NCI-H2171 treated with DMSO at 0.1 percent for 48 hours (cell line): ENCODE measurements around the gene ABCD1.
"Not testable (repeated sequence)": the region's sequence is repeated elsewhere in the genome, so short reads cannot be mapped to it uniquely, and the experiment has no call there.

Experiments
- DNase-seq: peaks from one replicate; lab custom pipeline; 2025; lab: John Stamatoyannopoulos, UW

ABCD1 gene

DNA sequence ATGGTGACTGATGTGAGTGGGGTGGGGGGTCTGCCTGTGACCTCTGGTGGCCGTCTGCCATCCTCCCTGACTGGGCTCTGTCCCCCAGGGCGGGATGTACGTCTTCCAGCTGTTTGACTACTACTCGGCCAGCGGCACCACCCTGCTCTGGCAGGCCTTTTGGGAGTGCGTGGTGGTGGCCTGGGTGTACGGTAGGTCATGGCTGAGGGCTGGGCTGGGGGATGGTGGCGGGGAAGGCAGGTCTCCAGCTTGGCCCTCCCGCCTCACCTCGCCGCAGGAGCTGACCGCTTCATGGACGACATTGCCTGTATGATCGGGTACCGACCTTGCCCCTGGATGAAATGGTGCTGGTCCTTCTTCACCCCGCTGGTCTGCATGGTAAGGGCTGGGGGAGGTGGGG is 30.4 kb upstream of the ABCD1 start:
- DNase-seq, result not testable (repeated sequence)

DNA sequence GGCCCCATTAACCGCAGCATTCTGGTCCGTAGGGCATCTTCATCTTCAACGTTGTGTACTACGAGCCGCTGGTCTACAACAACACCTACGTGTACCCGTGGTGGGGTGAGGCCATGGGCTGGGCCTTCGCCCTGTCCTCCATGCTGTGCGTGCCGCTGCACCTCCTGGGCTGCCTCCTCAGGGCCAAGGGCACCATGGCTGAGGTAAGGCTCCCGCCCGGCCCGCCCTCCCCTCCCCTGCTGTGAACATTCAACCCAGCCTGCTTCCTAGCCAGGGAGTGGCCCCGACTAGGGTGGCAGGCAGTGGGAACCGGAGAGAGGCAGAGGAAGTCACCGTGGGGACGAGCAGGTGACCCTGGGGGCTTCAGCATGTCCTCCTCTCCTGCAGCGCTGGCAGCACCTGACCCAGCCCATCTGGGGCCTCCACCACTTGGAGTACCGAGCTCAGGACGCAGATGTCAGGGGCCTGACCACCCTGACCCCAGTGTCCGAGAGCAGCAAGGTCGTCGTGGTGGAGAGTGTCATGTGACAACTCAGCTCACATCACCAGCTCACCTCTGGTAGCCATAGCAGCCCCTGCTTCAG is 29.9 kb upstream of the ABCD1 start:
- DNase-seq, result no peak

DNA sequence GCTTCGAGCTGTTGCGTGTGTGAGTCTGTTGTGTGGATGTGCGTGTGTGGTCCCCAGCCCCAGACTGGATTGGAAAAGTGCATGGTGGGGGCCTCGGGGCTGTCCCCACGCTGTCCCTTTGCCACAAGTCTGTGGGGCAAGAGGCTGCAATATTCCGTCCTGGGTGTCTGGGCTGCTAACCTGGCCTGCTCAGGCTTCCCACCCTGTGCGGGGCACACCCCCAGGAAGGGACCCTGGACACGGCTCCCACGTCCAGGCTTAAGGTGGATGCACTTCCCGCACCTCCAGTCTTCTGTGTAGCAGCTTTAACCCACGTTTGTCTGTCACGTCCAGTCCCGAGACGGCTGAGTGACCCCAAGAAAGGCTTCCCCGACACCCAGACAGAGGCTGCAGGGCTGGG is 28.6 kb upstream of the ABCD1 start:
- no peak for DNase-seq

DNA sequence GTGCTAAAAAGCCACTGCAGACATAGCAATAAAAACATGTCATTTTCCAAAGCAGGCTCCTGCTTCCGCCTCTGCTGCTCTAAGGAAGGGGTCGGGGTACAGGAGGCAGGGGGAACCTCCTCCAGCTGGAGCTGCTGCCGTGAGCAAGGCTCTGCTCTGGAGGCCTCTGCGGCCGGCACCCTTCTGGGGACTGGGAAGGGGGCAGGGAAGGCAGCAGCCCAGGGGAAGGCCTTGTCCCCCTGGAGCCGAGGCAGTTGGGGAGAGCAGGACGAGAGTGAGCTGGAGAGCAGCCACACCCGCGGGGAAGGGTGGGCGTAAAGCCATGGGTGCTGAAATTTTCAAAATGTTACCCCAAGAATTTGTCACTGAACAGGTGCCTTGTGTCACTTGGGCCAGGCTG is 28.1 kb upstream of the ABCD1 start:
- DNase-seq, result not testable (repeated sequence)

DNA sequence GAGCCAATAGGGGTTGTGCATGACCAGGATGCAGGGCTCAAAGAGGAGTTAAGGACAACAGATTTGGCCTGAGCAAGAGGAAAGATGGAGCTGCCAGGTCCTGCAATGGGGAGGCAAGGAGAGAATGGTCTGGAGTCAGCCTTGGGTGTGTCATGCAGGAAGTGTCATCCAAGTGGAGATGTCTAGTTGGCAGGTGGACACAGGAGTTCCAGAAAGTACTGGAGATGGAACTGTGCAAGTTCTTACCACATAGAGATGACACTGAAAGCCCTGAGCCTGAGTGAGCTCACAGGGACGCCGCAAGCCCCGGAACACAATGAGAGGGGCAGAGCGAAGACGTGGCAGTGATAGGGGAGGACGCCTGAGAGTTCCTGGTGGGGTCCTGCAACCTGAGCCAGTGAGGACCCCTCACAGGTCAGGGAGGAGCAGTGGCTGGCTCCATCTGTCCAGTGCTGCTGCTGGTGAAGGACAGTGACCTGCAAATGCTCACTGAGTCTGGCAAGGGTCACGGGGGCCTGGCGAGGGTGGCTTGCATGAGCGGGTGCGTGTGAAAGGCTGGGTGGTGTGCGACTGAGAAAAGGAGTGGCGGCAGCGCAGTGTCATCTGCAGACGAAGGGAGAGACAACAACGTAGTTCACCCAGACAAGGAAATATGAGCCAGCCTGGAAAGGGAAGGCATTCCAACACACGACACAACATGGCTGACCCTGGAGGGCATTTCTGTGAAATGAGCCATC is 27.5 kb upstream of the ABCD1 start:
- not testable (repeated sequence) for DNase-seq

DNA sequence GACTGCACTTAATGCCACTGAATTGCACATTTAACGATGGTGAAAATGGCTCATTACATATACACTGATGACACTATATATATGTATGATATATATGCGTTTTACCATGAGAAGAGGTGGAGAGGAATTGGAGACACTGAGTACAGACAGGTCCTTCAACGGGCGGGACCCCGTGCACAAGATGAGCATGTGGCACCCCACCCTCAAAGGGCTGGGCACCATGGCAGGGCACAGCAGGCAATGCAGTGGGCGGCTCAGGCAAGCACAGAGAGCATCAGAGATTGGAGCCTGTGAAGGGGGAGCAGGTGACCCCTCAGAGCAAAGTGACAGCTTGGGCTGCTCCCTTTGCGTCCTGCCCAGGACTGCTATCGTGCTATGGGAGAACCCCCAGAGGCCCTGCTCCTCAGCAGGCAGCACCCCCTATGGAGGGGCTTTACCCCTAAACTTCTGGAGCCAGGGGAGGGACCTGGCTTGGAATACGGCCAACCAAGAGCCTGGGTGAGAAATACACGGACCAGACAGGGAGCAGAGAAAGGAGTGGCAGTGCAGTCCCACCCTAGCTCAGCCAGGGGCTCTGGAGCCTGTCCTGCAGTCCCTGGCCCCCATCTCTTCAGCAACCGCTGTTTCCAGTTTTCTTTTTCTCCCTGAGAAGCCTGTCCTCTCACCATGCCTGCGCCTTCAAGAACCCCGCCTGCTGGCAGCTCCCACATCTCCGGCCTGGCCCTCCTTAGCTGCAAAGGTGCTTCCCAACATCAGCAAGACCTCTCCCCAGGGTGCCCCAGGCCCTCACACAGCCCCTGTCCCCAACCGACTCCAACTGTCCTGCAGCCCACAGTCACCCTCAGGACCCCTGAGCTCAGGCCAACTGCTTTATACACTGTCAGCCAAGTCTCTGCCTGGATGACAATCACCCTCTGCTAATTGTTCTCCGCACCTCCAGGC is 26.5 kb upstream of the ABCD1 start:
- no peak for DNase-seq

DNA sequence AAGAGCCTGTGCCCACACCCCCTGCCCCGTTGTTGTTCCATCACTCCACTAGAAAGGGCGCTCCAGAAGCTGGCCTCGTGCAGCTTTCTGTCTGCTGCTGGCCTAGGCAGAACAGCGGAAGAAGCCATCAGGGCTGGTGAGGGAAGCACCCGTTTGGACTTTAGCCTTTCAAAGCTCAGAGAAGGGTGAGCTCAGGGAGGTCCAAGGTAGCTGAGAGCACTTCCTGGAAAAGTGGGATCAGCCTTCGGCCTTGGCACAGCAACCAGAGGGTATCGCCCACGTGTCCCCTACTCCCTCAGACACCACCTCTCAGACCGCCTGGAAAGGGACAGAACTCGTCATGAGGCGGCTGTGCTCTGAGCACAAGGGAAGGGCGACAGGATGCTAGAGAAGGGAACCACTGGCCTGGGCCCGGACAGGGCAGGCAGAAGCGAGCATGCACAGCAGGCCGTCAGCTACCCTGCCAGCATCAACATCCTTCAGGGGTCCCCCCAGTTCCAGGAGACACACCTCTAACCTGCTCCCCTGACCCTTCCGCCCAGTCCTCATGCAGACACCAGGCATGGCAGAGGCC is 25.4 kb upstream of the ABCD1 start:
- not testable (repeated sequence) for DNase-seq

DNA sequence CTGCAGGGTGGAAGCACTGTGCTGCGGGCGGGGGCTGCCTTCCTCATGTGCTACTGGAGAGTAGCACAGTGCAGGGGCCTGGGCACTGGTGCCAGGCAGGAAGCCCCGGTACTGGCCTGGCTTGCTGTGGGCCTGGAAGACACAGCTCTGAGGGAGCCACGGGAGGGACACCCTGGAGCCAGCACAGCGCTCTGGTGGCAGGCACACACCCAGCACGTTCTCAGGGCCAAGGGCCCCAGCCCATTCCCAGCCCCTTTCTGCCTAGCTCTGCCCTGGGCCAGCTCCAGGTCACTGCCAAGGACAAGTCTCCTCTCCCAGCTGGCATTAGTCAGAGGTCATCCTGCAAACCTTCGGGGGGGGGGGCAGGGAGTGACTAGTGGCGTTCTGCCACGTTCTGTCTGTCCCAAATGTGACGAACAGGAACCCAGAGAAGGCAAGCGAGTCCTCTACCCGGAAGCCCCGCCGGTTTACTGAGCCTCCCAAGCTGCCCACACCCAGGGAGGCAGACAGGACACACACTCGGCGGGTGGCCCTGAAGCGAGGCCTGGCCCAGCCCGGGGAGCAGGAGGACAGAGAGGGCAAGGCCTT is 24.8 kb upstream of the ABCD1 start:
- DNase-seq, result not testable (repeated sequence)

DNA sequence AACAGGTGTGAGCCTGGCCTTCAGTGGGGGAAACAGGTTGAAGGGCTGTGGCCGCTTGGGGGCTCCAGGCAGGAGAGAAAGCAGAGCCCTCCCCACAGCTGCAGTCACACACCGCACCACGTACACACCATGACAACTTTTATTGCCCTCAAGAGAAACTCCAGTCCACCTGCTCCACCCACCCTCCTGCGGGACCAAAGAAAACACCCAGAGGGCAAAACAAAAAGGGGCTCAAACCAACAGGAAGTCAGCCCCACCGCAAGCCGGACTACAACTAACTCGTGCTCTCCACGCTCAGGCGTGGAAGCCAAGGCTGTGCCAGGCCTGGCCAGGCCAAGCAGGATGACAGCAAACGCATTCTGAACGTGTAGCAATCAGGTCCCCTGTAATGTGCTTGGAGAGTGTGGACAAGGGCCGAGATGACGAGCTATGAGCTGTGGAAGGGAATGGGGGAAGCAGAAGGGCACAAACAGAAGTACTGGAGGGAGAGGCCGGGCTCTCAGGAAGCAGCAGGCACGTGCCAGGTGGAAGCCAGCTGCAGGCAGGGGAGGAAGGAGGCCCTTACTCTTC is 24.2 kb upstream of the ABCD1 start:
- no peak for DNase-seq

DNA sequence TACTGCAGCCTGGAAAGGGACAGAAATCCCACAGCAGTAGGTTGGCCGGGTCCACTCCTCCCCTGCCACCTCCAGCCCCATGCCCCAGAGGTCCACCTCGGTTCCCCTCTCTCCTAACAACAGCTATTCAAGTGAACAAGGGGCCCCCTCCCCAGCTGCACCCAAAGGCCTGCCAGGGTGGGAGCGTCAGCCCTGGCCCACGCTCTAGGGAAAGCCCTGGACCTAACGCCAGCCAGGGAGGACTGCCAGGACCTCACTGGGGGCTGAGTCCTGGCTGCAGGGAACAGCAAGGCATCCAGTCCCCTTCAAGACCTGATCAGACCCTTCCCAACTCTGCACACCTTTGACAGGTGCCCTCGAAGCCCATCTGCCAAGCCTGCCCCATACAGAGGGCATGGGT is 23.7 kb upstream of the ABCD1 start:
- DNase-seq, result no peak

DNA sequence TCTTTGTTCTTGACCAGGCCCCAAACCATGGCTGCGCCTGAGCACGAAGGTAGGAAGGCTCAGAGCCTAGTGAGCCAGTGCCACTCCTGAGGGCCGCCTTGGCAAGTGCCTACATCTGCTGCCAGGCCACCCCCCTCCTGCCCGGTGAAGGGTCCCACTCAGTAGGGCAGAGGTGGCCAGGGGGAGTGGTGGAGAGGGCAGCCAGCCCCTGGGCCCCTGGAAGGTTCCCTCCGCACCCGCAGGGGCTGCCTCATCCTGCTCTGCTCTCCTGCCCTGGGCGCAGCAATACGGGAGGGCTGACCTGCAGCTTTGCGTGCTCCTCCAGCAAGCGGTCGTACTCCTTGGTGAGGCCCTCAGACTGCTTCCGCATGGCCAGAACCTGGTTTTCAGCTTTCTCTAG is 22.9 kb upstream of the ABCD1 start:
- DNase-seq, result no peak

DNA sequence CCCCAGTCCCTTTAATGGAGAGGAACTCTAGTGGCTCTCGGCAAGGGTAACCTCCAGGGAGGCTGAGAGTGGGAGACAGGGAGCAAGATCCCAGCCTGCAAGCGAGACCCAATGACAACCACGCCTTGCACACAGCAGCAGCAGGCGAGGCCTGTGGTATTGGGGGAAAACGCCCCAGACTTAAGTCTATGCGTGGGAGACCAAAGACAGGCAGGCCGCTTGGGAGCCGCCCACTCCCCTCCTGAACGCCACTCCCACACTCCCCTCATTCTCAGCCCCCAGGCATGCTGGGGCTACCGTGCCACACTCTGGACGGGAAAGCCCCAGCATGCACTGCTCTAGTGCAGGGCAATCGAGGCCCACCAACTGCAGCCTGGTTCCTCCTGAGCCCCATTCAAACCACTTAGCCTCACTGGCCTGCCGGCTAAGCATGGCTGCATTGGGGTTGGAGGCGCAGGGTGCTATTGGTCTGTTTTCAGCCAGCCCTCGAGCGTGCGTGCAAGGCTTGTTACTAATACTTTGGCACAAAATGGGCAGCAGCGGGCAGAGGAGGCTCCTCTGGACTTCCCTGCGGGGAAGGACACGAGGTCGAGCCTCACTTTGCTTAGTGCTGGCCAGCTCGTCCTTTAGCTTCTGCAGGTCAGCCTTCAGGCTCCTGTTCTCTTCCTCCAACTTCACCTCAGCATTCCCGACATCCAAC is 22.2 kb upstream of the ABCD1 start:
- DNase-seq, result no peak

DNA sequence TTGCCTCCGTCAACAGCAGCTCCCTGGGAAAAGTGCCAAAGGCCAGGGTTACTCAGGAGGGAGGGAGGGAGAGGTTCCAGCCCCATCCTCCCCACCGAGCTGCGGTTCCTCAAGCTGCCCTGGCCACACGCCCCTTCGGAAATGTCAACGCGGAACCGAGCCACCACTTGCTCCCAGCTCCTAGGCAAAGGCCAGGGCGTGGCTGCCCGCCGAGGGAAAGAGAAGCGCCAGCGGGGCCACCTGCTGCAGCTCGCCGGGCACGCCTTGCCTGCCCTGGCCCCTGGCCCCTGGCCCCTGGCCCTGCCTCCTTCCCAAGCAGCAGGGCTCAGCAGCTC is 21.7 kb upstream of the ABCD1 start:
- no peak for DNase-seq

DNA sequence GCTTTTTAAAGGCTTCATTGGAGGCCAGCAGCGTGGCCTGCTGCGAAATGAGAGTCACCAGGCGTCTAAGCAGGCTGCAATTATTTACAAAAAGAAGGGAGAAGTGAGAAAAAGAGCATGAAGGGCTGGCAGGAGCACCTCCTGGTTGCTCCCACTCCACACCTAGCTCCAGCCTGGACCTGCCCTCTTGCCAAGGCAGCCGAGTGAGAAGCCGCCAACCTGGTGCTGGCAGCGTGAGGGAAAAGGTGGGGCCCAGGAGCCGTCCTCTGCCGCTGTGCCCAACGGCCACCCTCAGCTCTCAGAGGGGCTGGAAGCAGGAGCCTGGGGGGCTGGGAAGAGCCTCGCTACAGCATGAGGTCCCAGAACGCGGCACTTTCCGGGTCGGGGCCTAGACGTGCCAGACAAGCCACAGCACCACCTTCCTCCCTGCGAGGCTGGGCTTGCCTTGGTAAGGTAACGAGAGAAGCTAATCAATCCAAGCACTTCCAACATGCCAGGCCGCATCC is 20.6 kb upstream of the ABCD1 start:
- DNase-seq, result no peak

DNA sequence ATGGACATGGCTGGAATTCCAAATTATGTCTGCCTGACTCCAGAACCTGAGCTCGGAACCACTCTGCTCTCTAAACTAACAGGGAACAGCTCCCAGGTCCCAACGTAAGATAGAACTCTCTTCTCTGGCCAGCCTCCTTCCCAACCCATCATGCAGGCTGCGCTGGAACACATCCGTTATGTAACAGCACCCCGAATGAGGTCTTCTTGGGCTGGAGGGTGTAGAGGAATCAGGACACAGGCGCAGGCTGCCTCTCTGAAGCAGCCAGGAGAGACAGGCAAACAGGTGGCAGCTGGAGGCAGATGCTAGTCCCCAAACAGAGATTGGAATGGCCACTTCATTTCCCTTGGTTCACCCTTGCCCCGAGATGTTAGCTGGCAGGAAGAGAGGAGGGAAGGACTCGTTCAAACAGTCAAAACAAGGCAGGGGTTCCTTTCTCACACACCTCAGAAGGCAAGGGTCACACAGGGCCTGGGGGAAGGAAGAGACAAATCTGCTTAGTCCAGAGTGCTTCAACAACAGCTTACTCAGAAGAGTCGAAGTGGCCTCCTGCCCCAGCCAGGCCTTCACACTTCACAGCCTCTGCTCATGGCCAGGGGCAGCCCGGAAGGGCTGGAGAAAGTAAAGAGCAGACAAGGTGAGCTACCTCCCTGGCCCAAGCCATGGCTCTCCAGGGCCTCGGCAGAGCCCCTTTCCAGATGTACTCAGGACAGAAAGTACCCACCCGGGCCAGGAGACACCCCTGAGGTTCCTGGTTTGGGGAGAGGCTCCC is 19.8 kb upstream of the ABCD1 start:
- not testable (repeated sequence) for DNase-seq

DNA sequence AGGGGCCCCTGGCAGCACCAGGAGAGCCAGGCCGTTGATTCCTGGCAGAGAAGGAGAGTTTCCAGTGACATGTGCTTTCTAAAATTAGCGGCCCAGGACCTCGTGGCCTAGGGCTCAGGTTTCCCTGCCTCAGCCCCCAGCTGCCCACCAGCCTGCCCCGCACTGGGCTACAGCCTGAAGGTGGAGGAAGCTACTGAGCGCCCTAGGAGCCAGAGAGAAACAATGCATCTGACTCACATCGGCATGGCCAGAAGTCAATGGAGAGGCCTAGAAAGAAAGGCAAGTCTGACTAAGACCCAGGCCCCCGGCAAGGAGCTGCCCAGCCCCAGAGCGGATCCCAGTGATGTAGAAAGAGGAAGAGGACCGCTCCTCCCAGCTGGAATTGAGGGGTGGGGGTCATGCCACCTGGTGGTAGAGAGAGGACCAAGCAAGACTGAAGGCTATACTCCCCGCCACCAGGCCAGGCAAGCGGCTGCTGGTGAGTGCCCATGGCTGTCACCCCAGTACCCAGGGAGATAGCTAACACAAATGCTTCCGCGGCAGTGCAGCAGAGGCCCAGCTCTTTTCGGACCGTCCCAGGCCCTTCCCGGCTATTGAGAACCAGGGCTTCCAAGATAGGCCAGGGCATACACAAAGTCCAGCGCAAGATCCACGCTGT is 19.1 kb upstream of the ABCD1 start:
- DNase-seq, result not testable (repeated sequence)

DNA sequence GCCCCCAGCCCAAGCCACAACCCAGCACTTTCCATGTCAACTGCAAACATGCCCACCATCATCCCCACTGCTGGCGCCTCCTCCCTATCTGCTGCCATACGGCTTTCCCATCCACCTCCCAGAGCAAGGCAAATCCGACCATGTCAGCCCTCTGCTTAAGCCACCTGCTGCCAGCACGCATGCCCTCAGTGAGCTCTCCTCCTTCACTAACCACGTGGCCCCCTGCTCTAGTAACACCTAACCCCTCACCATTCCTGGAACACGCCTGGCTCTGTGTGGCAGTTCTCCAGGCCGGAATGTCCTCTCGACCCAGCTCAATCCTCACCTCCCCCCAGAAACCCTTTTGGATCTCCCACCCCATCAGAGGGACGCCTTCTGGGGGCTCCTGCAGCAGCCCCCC is 17.9 kb upstream of the ABCD1 start:
- no peak for DNase-seq

DNA sequence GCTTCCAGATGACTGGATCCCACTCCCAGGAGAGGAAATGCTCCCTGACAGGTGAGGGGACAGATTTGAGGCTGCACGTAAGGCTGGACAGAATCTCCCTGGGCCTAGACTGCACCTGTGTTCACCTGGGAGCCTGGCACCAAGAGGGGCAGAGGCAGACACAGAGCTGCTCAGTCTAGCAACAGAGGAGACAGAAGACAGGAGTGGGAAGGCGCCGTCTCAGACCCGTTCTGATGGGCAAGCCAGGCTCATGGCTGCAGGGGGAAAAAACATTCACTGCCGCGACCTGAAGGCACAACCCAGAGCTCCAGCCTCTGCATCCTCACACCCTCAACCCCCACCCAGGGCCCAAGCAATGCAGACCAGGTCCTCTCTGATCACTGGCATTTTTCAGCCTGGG is 17.2 kb upstream of the ABCD1 start:
- no peak for DNase-seq

DNA sequence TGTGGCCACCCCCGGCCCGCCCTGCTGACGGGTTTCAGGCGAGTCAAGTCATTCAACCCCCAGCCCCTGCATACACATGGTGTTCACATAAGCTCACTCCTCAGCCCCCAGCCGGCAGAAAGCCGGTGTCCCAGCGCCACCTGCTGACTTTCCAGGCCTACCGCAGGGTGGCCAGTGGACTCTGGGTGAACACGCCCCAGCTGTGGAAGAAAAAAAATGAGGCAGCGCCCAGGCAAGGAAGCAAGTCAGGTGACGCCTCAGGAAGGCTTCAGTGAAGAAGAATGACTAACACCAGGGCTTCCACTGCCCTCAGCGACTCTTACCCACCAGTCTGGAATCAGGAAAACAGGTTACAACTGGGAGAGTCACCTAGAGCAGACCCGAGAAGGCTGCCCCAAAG is 16.2 kb upstream of the ABCD1 start:
- DNase-seq, result peak; percentile 24
